Measurements from ENCODE around the gene LINGO4. TPM values are rescaled to one million over a fixed set of nuclear protein-coding genes. Genes with fewer than 3 reads are reported as not detected.
A peak's percentile ranks its signal among the peaks of the same experiment; 100 is the strongest.

LINGO4 gene
- total and polyA plus RNA-seq, 3 experiments from 2014 or later: 0.09 to 0.28 TPM; not detected in 1

- POLR2A ChIA-PET: no interaction called here
- H3K27ac Mint-ChIP-seq: peak overlapping the region in 2 of 8 donors; percentile 24 to 95
- H3K9me3 Mint-ChIP-seq: no peaks in the 10 kb centered on the region
- peaks cover 4 to 12% of the 10 kb centered on the region in 2 donors for H3K27me3 Mint-ChIP-seq
- no peak overlapping the region for H3K4me3 Mint-ChIP-seq
- no peaks in the 10 kb centered on the region for H3K9me3 ChIP-seq (ENCODE audit: low read length)
- H3K27me3 ChIP-seq (ENCODE audit: insufficient read depth, low read length, poor library complexity, severe bottlenecking): no peaks in the 10 kb centered on the region
- peaks cover 0 to 4% (median 2%) of the 10 kb centered on the region in 3 donors for H3K36me3 Mint-ChIP-seq
- DNase-seq: no peak
- CTCF ChIA-PET: interaction anchor here (1.1 to 1.5 kb wide), 2 partner anchors 17 to 34 kb away, joined by 3 to 4 read pairs; no protein-coding TSS in a partner anchor
- H3K27ac ChIP-seq (ENCODE audit: low read depth, low read length): no peak overlapping the region
- H3K4me3 ChIP-seq (ENCODE audit: low read length): no peak overlapping the region
- H3K36me3 ChIP-seq (ENCODE audit: insufficient read depth, low read length): no peaks in the 10 kb centered on the region
- peaks cover 12 to 17% (median 12%) of the 10 kb centered on the region in 3 donors for H3K4me1 Mint-ChIP-seq
- H3K4me1 ChIP-seq (ENCODE audit: insufficient read depth, low read length): no peaks in the 10 kb centered on the region
Observed at GRCh38 chr1:151802372-151802771, 2.8 kb downstream of the LINGO4 start.

GRCh38 chr1:151801846-151802245 lies 3.4 kb downstream of the LINGO4 start:
- no peak overlapping the region for H3K4me3 ChIP-seq (ENCODE audit: low read length)
- no peak for DNase-seq
- no peaks in the 10 kb centered on the region for H3K36me3 ChIP-seq (ENCODE audit: insufficient read depth, low read length)
- no peaks in the 10 kb centered on the region for H3K9me3 Mint-ChIP-seq
- H3K9me3 ChIP-seq (ENCODE audit: low read length): no peaks in the 10 kb centered on the region
- no peaks in the 10 kb centered on the region for H3K27me3 ChIP-seq (ENCODE audit: insufficient read depth, low read length, poor library complexity, severe bottlenecking)
- POLR2A ChIA-PET: interaction anchor here (0.5 kb wide), 1 partner anchor 422 kb away, joined by 4 read pairs; no protein-coding TSS in a partner anchor
- CTCF ChIA-PET: interaction anchor here (1.1 to 1.5 kb wide), 2 partner anchors 17 to 34 kb away, joined by 3 to 4 read pairs; no protein-coding TSS in a partner anchor
- peaks cover 4 to 12% of the 10 kb centered on the region in 2 donors for H3K27me3 Mint-ChIP-seq
- H3K4me1 Mint-ChIP-seq: peaks cover 12 to 17% (median 12%) of the 10 kb centered on the region in 3 donors
- H3K4me3 Mint-ChIP-seq: no peak overlapping the region
- no peaks in the 10 kb centered on the region for H3K4me1 ChIP-seq (ENCODE audit: insufficient read depth, low read length)
- H3K27ac ChIP-seq (ENCODE audit: low read depth, low read length): no peak overlapping the region
- H3K36me3 Mint-ChIP-seq: peaks cover 0 to 4% (median 2%) of the 10 kb centered on the region in 3 donors
- peak overlapping the region in 2 of 8 donors; percentile 24 to 46 for H3K27ac Mint-ChIP-seq

- no peak for DNase-seq
- H3K36me3 Mint-ChIP-seq: peaks cover 0 to 5% (median 5%) of the 10 kb centered on the region in 3 donors
- H3K4me3 Mint-ChIP-seq: no peak overlapping the region
- H3K27ac Mint-ChIP-seq: peak overlapping the region in 1 of 8 donors; percentile 73
- no peak overlapping the region for H3K27ac ChIP-seq (ENCODE audit: low read depth, low read length)
- no peaks in the 10 kb centered on the region for H3K9me3 ChIP-seq (ENCODE audit: low read length)
- no peaks in the 10 kb centered on the region for H3K36me3 ChIP-seq (ENCODE audit: insufficient read depth, low read length)
- peaks cover 4 to 12% of the 10 kb centered on the region in 2 donors for H3K27me3 Mint-ChIP-seq
- no peak overlapping the region for H3K4me3 ChIP-seq (ENCODE audit: low read length)
- no peaks in the 10 kb centered on the region for H3K4me1 ChIP-seq (ENCODE audit: insufficient read depth, low read length)
- CTCF ChIA-PET: interaction anchor here (1.1 to 1.3 kb wide), 2 partner anchors 16 to 21 kb away, joined by 3 read pairs; no protein-coding TSS in a partner anchor
- POLR2A ChIA-PET: interaction anchor here (0.5 kb wide), 1 partner anchor 422 kb away, joined by 4 read pairs; no protein-coding TSS in a partner anchor
- peaks cover 12 to 17% (median 12%) of the 10 kb centered on the region in 3 donors for H3K4me1 Mint-ChIP-seq
- H3K27me3 ChIP-seq (ENCODE audit: insufficient read depth, low read length, poor library complexity, severe bottlenecking): no peaks in the 10 kb centered on the region
- H3K9me3 Mint-ChIP-seq: no peaks in the 10 kb centered on the region
Observed at GRCh38 chr1:151801310-151801820, 3.9 kb downstream of the LINGO4 start.

- no peak overlapping the region for H3K27ac ChIP-seq (ENCODE audit: low read depth, low read length)
- Mint-ChIP-seq H3K27ac (peak overlapping the region in 7 of 8 donors; percentile 67 to 94 (median 84)), H3K27me3 (peaks cover 4 to 12% of the 10 kb centered on the region in 2 donors), H3K36me3 (peaks cover 0 to 5% (median 5%) of the 10 kb centered on the region in 3 donors), H3K4me1 (peaks cover 12 to 17% (median 12%) of the 10 kb centered on the region in 3 donors), H3K9me3 (no peaks in the 10 kb centered on the region), H3K4me3 (peak overlapping the region in 4 of 7 donors; percentile 0 to 63 (median 42))
- H3K9me3 ChIP-seq (ENCODE audit: low read length): no peaks in the 10 kb centered on the region
- H3K36me3 ChIP-seq (ENCODE audit: insufficient read depth, low read length): no peaks in the 10 kb centered on the region
- CTCF ChIA-PET: interaction anchor here (1.3 kb wide), 1 partner anchor 20 kb away, joined by 3 read pairs; no protein-coding TSS in a partner anchor
- no peak overlapping the region for H3K4me3 ChIP-seq (ENCODE audit: low read length)
- no peak for DNase-seq
- H3K27me3 ChIP-seq (ENCODE audit: insufficient read depth, low read length, poor library complexity, severe bottlenecking): no peaks in the 10 kb centered on the region
- POLR2A ChIA-PET: no interaction called here
- H3K4me1 ChIP-seq (ENCODE audit: insufficient read depth, low read length): no peaks in the 10 kb centered on the region
Observed at GRCh38 chr1:151800830-151801229, 4.4 kb downstream of the LINGO4 start.

GRCh38 chr1:151799179-151800022 lies 5.8 kb downstream of the LINGO4 start:
- Histone ChIP-seq H3K4me1 (ENCODE audit: insufficient read depth, low read length) (no peaks in the 10 kb centered on the region), H3K27me3 (ENCODE audit: insufficient read depth, low read length, poor library complexity, severe bottlenecking) (no peaks in the 10 kb centered on the region), H3K4me3 (ENCODE audit: low read length) (no peak overlapping the region), H3K36me3 (ENCODE audit: insufficient read depth, low read length) (no peaks in the 10 kb centered on the region), H3K9me3 (ENCODE audit: low read length) (no peaks in the 10 kb centered on the region), H3K27ac (ENCODE audit: low read depth, low read length) (no peak overlapping the region)
- no peak for DNase-seq
- Mint-ChIP-seq H3K36me3 (peaks cover 0 to 6% (median 5%) of the 10 kb centered on the region in 3 donors), H3K9me3 (no peaks in the 10 kb centered on the region), H3K4me3 (peak overlapping the region in 2 of 7 donors; percentile 52 to 65), H3K27me3 (peaks cover 4 to 12% of the 10 kb centered on the region in 2 donors), H3K4me1 (peaks cover 12 to 17% (median 13%) of the 10 kb centered on the region in 3 donors), H3K27ac (peak overlapping the region in 3 of 8 donors; percentile 44 to 84 (median 76))
- ChIA-PET POLR2A (no interaction called here), CTCF (no interaction called here)

- no peaks in the 10 kb centered on the region for H3K4me1 ChIP-seq (ENCODE audit: insufficient read depth, low read length)
- no peaks in the 10 kb centered on the region for H3K9me3 ChIP-seq (ENCODE audit: low read length)
- H3K27me3 ChIP-seq (ENCODE audit: insufficient read depth, low read length, poor library complexity, severe bottlenecking): no peaks in the 10 kb centered on the region
- peaks cover 4 to 12% of the 10 kb centered on the region in 2 donors for H3K27me3 Mint-ChIP-seq
- no peaks in the 10 kb centered on the region for H3K36me3 ChIP-seq (ENCODE audit: insufficient read depth, low read length)
- no peak overlapping the region for H3K27ac ChIP-seq (ENCODE audit: low read depth, low read length)
- H3K27ac Mint-ChIP-seq: peak overlapping the region in 2 of 8 donors; percentile 47 to 84
- H3K36me3 Mint-ChIP-seq: peaks cover 0 to 8% (median 8%) of the 10 kb centered on the region in 3 donors
- POLR2A ChIA-PET: interaction anchor here (0.5 kb wide), 1 partner anchor 380 kb away, joined by 3 read pairs; no protein-coding TSS in a partner anchor
- no peak overlapping the region for H3K4me3 Mint-ChIP-seq
- CTCF ChIA-PET: interaction anchor here (0.6 kb wide), 1 partner anchor 9 kb away, joined by 3 read pairs; no protein-coding TSS in a partner anchor
- no peak overlapping the region for H3K4me3 ChIP-seq (ENCODE audit: low read length)
- DNase-seq: no peak
- peaks cover 12 to 17% (median 16%) of the 10 kb centered on the region in 3 donors for H3K4me1 Mint-ChIP-seq
- H3K9me3 Mint-ChIP-seq: no peaks in the 10 kb centered on the region
Observed at GRCh38 chr1:151798571-151798970, 6.6 kb downstream of the LINGO4 start.

- H3K36me3 ChIP-seq (ENCODE audit: insufficient read depth, low read length): no peaks in the 10 kb centered on the region
- peaks cover 0 to 3% of the 10 kb centered on the region in 2 donors for H3K27me3 Mint-ChIP-seq
- H3K4me3 Mint-ChIP-seq: peak overlapping the region; percentile 88 to 99 (median 95)
- H3K4me1 ChIP-seq (ENCODE audit: insufficient read depth, low read length): peaks cover 16% of the 10 kb centered on the region
- peak overlapping the region; percentile 66 for H3K27ac ChIP-seq (ENCODE audit: low read depth, low read length)
- H3K27ac Mint-ChIP-seq: peak overlapping the region; percentile 71 to 96 (median 86)
- ChIA-PET POLR2A (interaction anchor here (1.0 to 3.1 kb wide), 2 partner anchors 28 to 47 kb away, joined by 3 to 14 read pairs; partner anchors contain the start of gene MRPL9), CTCF (interaction anchor here (1.0 to 1.2 kb wide), 2 partner anchors 26 to 45 kb away, joined by 3 read pairs; no protein-coding TSS in a partner anchor)
- peak overlapping the region; percentile 99 for H3K4me3 ChIP-seq (ENCODE audit: low read length)
- no peaks in the 10 kb centered on the region for H3K27me3 ChIP-seq (ENCODE audit: insufficient read depth, low read length, poor library complexity, severe bottlenecking)
- H3K9me3 ChIP-seq (ENCODE audit: low read length): no peaks in the 10 kb centered on the region
- no peaks in the 10 kb centered on the region for H3K9me3 Mint-ChIP-seq
- DNase-seq: peak in 1 of 5 donors; percentile 6
- H3K36me3 Mint-ChIP-seq: peaks cover 0 to 15% (median 4%) of the 10 kb centered on the region in 3 donors
- H3K4me1 Mint-ChIP-seq: peaks cover 34 to 46% (median 34%) of the 10 kb centered on the region in 3 donors
Observed at GRCh38 chr1:151790940-151791651, 14.1 kb downstream of the LINGO4 start.
